Measurements from ENCODE around the gene LRRFIP2.

Gene LRRFIP2

GRCh38 chr3:37144806-37145205 lies 29.6 kb downstream of the LRRFIP2 start:
- no peak for TF ChIP-seq ZNF274 (IDR thresholded peaks at IDR 0.05; ENCODE audit: low read depth, low read length)
- no peak overlapping the region for H3K4me3 ChIP-seq (ENCODE audit: low read length)

GRCh38 chr3:37143821-37144220 lies 30.6 kb downstream of the LRRFIP2 start:
- H3K4me3 ChIP-seq (ENCODE audit: low read length): no peak overlapping the region
- TF ChIP-seq ZNF274 (IDR thresholded peaks at IDR 0.05; ENCODE audit: low read depth, low read length): no peak

GRCh38 chr3:37141676-37142075 lies 32.7 kb downstream of the LRRFIP2 start:
- H3K4me3 ChIP-seq (ENCODE audit: low read length): no peak overlapping the region
- TF ChIP-seq ZNF274 (IDR thresholded peaks at IDR 0.05; ENCODE audit: low read depth, low read length): no peak

GRCh38 chr3:37140899-37141541 lies 33.4 kb downstream of the LRRFIP2 start:
- no peak overlapping the region for H3K4me3 ChIP-seq (ENCODE audit: low read length)
- TF ChIP-seq ZNF274 (IDR thresholded peaks at IDR 0.05; ENCODE audit: low read depth, low read length): no peak

GRCh38 chr3:37139567-37140052 lies 34.8 kb downstream of the LRRFIP2 start:
- no peak overlapping the region for H3K4me3 ChIP-seq (ENCODE audit: low read length)
- TF ChIP-seq ZNF274 (IDR thresholded peaks at IDR 0.05; ENCODE audit: low read depth, low read length): no peak

- TF ChIP-seq ZNF274 (IDR thresholded peaks at IDR 0.05; ENCODE audit: low read depth, low read length): no peak
- no peak overlapping the region; the same call in 1 of the 2 replicates for H3K4me3 ChIP-seq (ENCODE audit: low read length)
Measured at GRCh38 chr3:37138816-37139215, 35.6 kb downstream of the LRRFIP2 start.

- H3K4me3 ChIP-seq (ENCODE audit: low read length): no peak overlapping the region
- TF ChIP-seq ZNF274 (IDR thresholded peaks at IDR 0.05; ENCODE audit: low read depth, low read length): no peak
Measured at GRCh38 chr3:37137516-37137915, 36.9 kb downstream of the LRRFIP2 start.

- TF ChIP-seq ZNF274 (IDR thresholded peaks at IDR 0.05; ENCODE audit: low read depth, low read length): no peak
- no peak overlapping the region for H3K4me3 ChIP-seq (ENCODE audit: low read length)
Measured at GRCh38 chr3:37136067-37136466, 38.3 kb downstream of the LRRFIP2 start.

- no peak for TF ChIP-seq ZNF274 (IDR thresholded peaks at IDR 0.05; ENCODE audit: low read depth, low read length)
- no peak overlapping the region for H3K4me3 ChIP-seq (ENCODE audit: low read length)
Measured at GRCh38 chr3:37135561-37135960, 38.8 kb downstream of the LRRFIP2 start.

- no peak for TF ChIP-seq ZNF274 (IDR thresholded peaks at IDR 0.05; ENCODE audit: low read depth, low read length)
- no peak overlapping the region for H3K4me3 ChIP-seq (ENCODE audit: low read length)
Measured at GRCh38 chr3:37132334-37132733, 42.0 kb downstream of the LRRFIP2 start.

- TF ChIP-seq ZNF274 (IDR thresholded peaks at IDR 0.05; ENCODE audit: low read depth, low read length): no peak
- H3K4me3 ChIP-seq (ENCODE audit: low read length): no peak overlapping the region
Measured at GRCh38 chr3:37131860-37132144, 42.6 kb downstream of the LRRFIP2 start.

- TF ChIP-seq ZNF274 (IDR thresholded peaks at IDR 0.05; ENCODE audit: low read depth, low read length): no peak
- H3K4me3 ChIP-seq (ENCODE audit: low read length): no peak overlapping the region
Measured at GRCh38 chr3:37130984-37131859, 43.2 kb downstream of the LRRFIP2 start.

GRCh38 chr3:37130448-37130847 lies 43.9 kb downstream of the LRRFIP2 start:
- TF ChIP-seq ZNF274 (IDR thresholded peaks at IDR 0.05; ENCODE audit: low read depth, low read length): no peak
- no peak overlapping the region for H3K4me3 ChIP-seq (ENCODE audit: low read length)

GRCh38 chr3:37129871-37130270 lies 44.5 kb downstream of the LRRFIP2 start:
- TF ChIP-seq ZNF274 (IDR thresholded peaks at IDR 0.05; ENCODE audit: low read depth, low read length): no peak
- no peak overlapping the region for H3K4me3 ChIP-seq (ENCODE audit: low read length)

- no peak overlapping the region for H3K4me3 ChIP-seq (ENCODE audit: low read length)
- no peak for TF ChIP-seq ZNF274 (IDR thresholded peaks at IDR 0.05; ENCODE audit: low read depth, low read length)
Measured at GRCh38 chr3:37127340-37127739, 47.0 kb downstream of the LRRFIP2 start.
